SK-N-SH (cell line): ENCODE data around the gene CENPT. TPM values are rescaled to one million over a fixed set of nuclear protein-coding genes. Genes with fewer than 3 reads are reported as not detected.

Experiments used
- CTCF ChIA-PET: fragments of 300-600, 350-600 bp; formaldehyde crosslinking; extraction: SDS; loops from one replicate; lab custom pipeline; 2021; lab: Yijun Ruan, JAX
- POLR2A ChIA-PET: fragments of 350-600 bp; sonication (Branson Sonifier 250); formaldehyde crosslinking; extraction: SDS; loops from one replicate; lab custom pipeline; 2020; ENCODE audit warnings: antibody characterized with exemption, inconsistent platforms; lab: Yijun Ruan, JAX
- DNase-seq: peaks from one replicate; pipeline ENCODE4 v3.0.0; 2012
- H2AFZ ChIP-seq: fragments of 200-600 bp; sonication (generic); 2 replicates; pipeline ENCODE4 v1.8.1; 2016; ENCODE audit warnings: antibody characterized with exemption, mild to moderate bottlenecking, low read depth
- H3F3A ChIP-seq: fragments of 200-600 bp; sonication (generic); replicated peaks from 2 replicates; pipeline ENCODE3; 2016; ENCODE audit warnings: antibody characterized with exemption, mild to moderate bottlenecking; ENCODE audit not compliant: insufficient read depth
- H3K27ac ChIP-seq, 2 experiments: fragments of 200-500 bp in 1 of 2; fragments of 200-600 bp in 1 of 2; sonication (Bioruptor generic) in 1 of 2; sonication (generic), shearing (Covaris generic) in 1 of 2; 2 replicates each; pipeline versions ENCODE4 v1.5.1 to v1.6.1; 2014 to 2016; ENCODE audit warnings: low read depth in 2 of 2, inconsistent platforms in 1 of 2, low read length in 1 of 2, mild to moderate bottlenecking in 1 of 2, mixed read lengths in 1 of 2
- H3K27me3 ChIP-seq: fragments of 200-600 bp; sonication (generic), shearing (Covaris generic); 2 replicates; pipeline ENCODE4 v1.6.1; 2016; ENCODE audit warnings: mixed run types; ENCODE audit not compliant: insufficient read depth
- H3K36me3 ChIP-seq, 2 experiments: fragments of 200-500 bp in 1 of 2; fragments of 200-600 bp in 1 of 2; sonication (Bioruptor generic) in 1 of 2; sonication (generic) in 1 of 2; replicated peaks in 1 of 2; 2 replicates each; pipeline versions ENCODE3 to v1.5.1; 2014 to 2016; ENCODE audit warnings: low read length in 1 of 2, mild to moderate bottlenecking in 1 of 2; ENCODE audit not compliant: insufficient read depth in 2 of 2, control insufficient read depth in 1 of 2
- H3K4me1 ChIP-seq, 2 experiments: fragments of 200-500 bp in 1 of 2; fragments of 200-600 bp in 1 of 2; sonication (Bioruptor generic) in 1 of 2; sonication (generic), shearing (Covaris generic) in 1 of 2; 2 replicates each; pipeline versions ENCODE4 v1.5.1 to v1.6.1; 2014 to 2016; ENCODE audit warnings: low read depth in 1 of 2, low read length in 1 of 2, mixed run types in 1 of 2; ENCODE audit not compliant: insufficient read depth in 2 of 2, control insufficient read depth in 1 of 2
- H3K4me2 ChIP-seq: fragments of 200-600 bp; sonication (generic), shearing (Covaris generic); 2 replicates; pipeline ENCODE4 v1.6.1; 2017; ENCODE audit warnings: mixed run types
- H3K4me3 ChIP-seq, 2 experiments: fragments of 200-500 bp in 1 of 2; fragments of 200-600 bp in 1 of 2; sonication (Bioruptor generic) in 1 of 2; sonication (generic), shearing (Covaris generic) in 1 of 2; 2 replicates each; pipeline versions ENCODE4 v1.5.1 to v1.8.1; 2014 to 2016; ENCODE audit warnings: low read depth in 2 of 2, inconsistent platforms in 1 of 2, low read length in 1 of 2, mild to moderate bottlenecking in 1 of 2, mixed read lengths in 1 of 2, moderate library complexity in 1 of 2
- H3K79me2 ChIP-seq: fragments of 200-600 bp; sonication (generic); 2 replicates; pipeline ENCODE4 v1.8.1; 2017; ENCODE audit warnings: mild to moderate bottlenecking; ENCODE audit not compliant: insufficient read depth
- H3K9ac ChIP-seq: fragments of 200-600 bp; sonication (generic); 2 replicates; pipeline ENCODE4 v1.6.1; 2017; ENCODE audit warnings: mixed run types
- H3K9me2 ChIP-seq: fragments of 200-600 bp; sonication (generic); 2 replicates; pipeline ENCODE4 v1.6.1; 2017; ENCODE audit warnings: mixed run types
- H3K9me3 ChIP-seq: fragments of 200-600 bp; sonication (generic); 2 replicates; pipeline ENCODE4 v1.6.1; 2017; ENCODE audit warnings: mixed run types, mild to moderate bottlenecking, moderate library complexity
- H4K20me1 ChIP-seq: fragments of 200-600 bp; sonication (generic); 2 replicates; pipeline ENCODE4 v1.6.1; 2017; ENCODE audit warnings: mild to moderate bottlenecking, mixed run types; ENCODE audit not compliant: insufficient read depth
- CHD2 ChIP-seq: fragments of 150-350 bp; IDR thresholded peaks from 2 replicates; pipeline ENCODE4 v1.6.1; 2018; ENCODE audit warnings: low read length; ENCODE audit not compliant: partially characterized antibody
- ELF1 ChIP-seq: IDR thresholded peaks from 2 replicates; pipeline ENCODE4 v1.4.0; 2012
- EZH2phosphoT487 ChIP-seq: fragments of 200-600 bp; sonication (generic); IDR thresholded peaks from 2 replicates; pipeline ENCODE4 v1.6.1; 2017; ENCODE audit warnings: low read depth, mixed run types, mild to moderate bottlenecking, antibody characterized with exemption, moderate library complexity, borderline replicate concordance
- FOSL2 ChIP-seq: IDR thresholded peaks from 2 replicates; pipeline ENCODE4 v1.4.0; 2012; ENCODE audit warnings: low read depth, mild to moderate bottlenecking, moderate library complexity, borderline replicate concordance
- FOXM1 ChIP-seq: IDR thresholded peaks from 2 replicates; pipeline ENCODE4 v1.4.0; 2012; ENCODE audit warnings: low read depth, mild to moderate bottlenecking
- GABPA ChIP-seq: IDR thresholded peaks from 2 replicates; pipeline ENCODE4 v1.4.0; 2012; ENCODE audit warnings: low read depth, mild to moderate bottlenecking
- GATA2 ChIP-seq: sonication (generic); formaldehyde crosslinking; IDR thresholded peaks from 2 replicates; pipeline ENCODE4 v1.5.0; 2020; ENCODE audit warnings: mild to moderate bottlenecking, missing genetic modification reagents
- JUND ChIP-seq: IDR thresholded peaks from 2 replicates; pipeline ENCODE4 v1.4.0; 2012
- MAX ChIP-seq: IDR thresholded peaks from 2 replicates; pipeline ENCODE4 v1.4.0; 2012; ENCODE audit warnings: low read depth
- MEF2A ChIP-seq: IDR thresholded peaks from 2 replicates; pipeline ENCODE4 v1.4.0; 2012; ENCODE audit warnings: low read depth, borderline replicate concordance
- NFIC ChIP-seq: IDR thresholded peaks from 2 replicates; pipeline ENCODE4 v1.4.0; 2012; ENCODE audit warnings: borderline replicate concordance
- NRF1 ChIP-seq: IDR thresholded peaks from 2 replicates; pipeline ENCODE4 v1.6.1; 2012; ENCODE audit warnings: low read depth, mild to moderate bottlenecking, low read length
- PBX3 ChIP-seq: IDR thresholded peaks from 2 replicates; pipeline ENCODE4; 2012
- POLR2AphosphoS5 ChIP-seq: IDR thresholded peaks from 2 replicates; pipeline ENCODE4 v1.6.1; 2012; ENCODE audit warnings: low read depth, low read length
- RAD21 ChIP-seq: IDR thresholded peaks from 2 replicates; pipeline ENCODE4 v1.6.1; 2012; ENCODE audit warnings: mild to moderate bottlenecking, low read length
- RXRA ChIP-seq: IDR thresholded peaks from 2 replicates; pipeline ENCODE4 v1.4.0; 2012; ENCODE audit warnings: low read depth, mild to moderate bottlenecking, borderline replicate concordance
- SIN3A ChIP-seq: IDR thresholded peaks from 2 replicates; pipeline ENCODE4 v1.6.1; 2012; ENCODE audit warnings: low read depth, mild to moderate bottlenecking, low read length, moderate library complexity, borderline replicate concordance
- SMC3 ChIP-seq: IDR thresholded peaks from 2 replicates; pipeline ENCODE4 v1.6.1; 2012; ENCODE audit warnings: low read depth, low read length, improper control_type of control experiment
- TAF1 ChIP-seq: IDR thresholded peaks from 2 replicates; pipeline ENCODE4 v1.6.1; 2012; ENCODE audit warnings: low read depth, mild to moderate bottlenecking, low read length, moderate library complexity, borderline replicate concordance
- TEAD4 ChIP-seq: IDR thresholded peaks from 2 replicates; pipeline ENCODE4 v1.4.0; 2012; ENCODE audit warnings: mild to moderate bottlenecking, borderline replicate concordance; ENCODE audit not compliant: insufficient read depth
- USF1 ChIP-seq: IDR thresholded peaks from 2 replicates; pipeline ENCODE4 v1.4.0; 2012; ENCODE audit warnings: low read depth, borderline replicate concordance
- USF2 ChIP-seq: fragments of 150-350 bp; IDR thresholded peaks from 2 replicates; pipeline ENCODE4 v1.6.1; 2017; ENCODE audit warnings: antibody characterized with exemption, low read length, low read depth, borderline replicate concordance
- YY1 ChIP-seq: IDR thresholded peaks from 2 replicates; pipeline ENCODE4 v1.4.0; 2012; ENCODE audit warnings: low read depth, mild to moderate bottlenecking
- ZBTB33 ChIP-seq: IDR thresholded peaks from 2 replicates; pipeline ENCODE4 v1.4.0; 2012; ENCODE audit warnings: low read depth, borderline replicate concordance
- WGBS: methylation state at CpG from one replicate; pipeline ENCODE4 v1.1.6; 2017; ENCODE audit warnings: low lambda C conversion rate; 5-methylcytosine and 5-hydroxymethylcytosine counted together
- polyA plus RNA-seq, 3 experiments: library from polyadenylated mRNA; depleted of rRNA; stranded (reverse); fragments of >200 nt; gene quantifications; 2 replicates each; pipeline ENCODE4 v1.2.3, GENCODE V29; 2012

Gene CENPT
- polyA plus RNA-seq, 1 of the 3 experiments (the other 2 are of a cell fraction): 48.6 TPM

GRCh38 chr16:67872631-67873434 is 25.3 kb upstream of the CENPT start, which contains the start of gene EDC4 (continued):
- TF ChIP-seq JUND: peak; percentile 32; the same call in 1 of the 2 replicates
- TF ChIP-seq SMC3: no peak
- TF ChIP-seq ELF1: peak; percentile 73
- TF ChIP-seq NFIC: peak; percentile 33; the same call in 1 of the 2 replicates
- no peak for TF ChIP-seq USF1
- no peak for TF ChIP-seq USF2
- no peak for TF ChIP-seq GATA2 (CRISPR knock-in tag)
- peak; percentile 96 for TF ChIP-seq SIN3A
- TF ChIP-seq RXRA: no peak
- peak; percentile 67 for TF ChIP-seq PBX3
- TF ChIP-seq TAF1: peak; percentile 85
- peak; percentile 91 for TF ChIP-seq POLR2AphosphoS5
- TF ChIP-seq NRF1: no peak
- no peak for TF ChIP-seq RAD21
- TF ChIP-seq TEAD4: no peak
- no peak for TF ChIP-seq FOXM1
- TF ChIP-seq CHD2: peak; percentile 88
- peak; percentile 33; the same call in 1 of the 2 replicates for TF ChIP-seq FOSL2
- TF ChIP-seq MEF2A: no peak

- Histone ChIP-seq H3K9me2 (no peaks in the 10 kb centered on the region), H3K9ac (peak overlapping the region; percentile 95; the same call in 1 of the 2 replicates), H2AFZ (no peak overlapping the region), H3K4me3 (peak overlapping the region in 1 of 2 experiments; percentile 94; a peak in 1 of 4 replicates), H3K36me3 (peaks cover 24 to 48% of the 10 kb centered on the region in 2 experiments), H4K20me1 (peaks cover 35% of the 10 kb centered on the region), H3K4me1 (peaks cover 11 to 13% of the 10 kb centered on the region in 2 experiments; a peak in 1 of 4 replicates), H3K79me2 (peaks cover 55% of the 10 kb centered on the region), H3K27me3 (no peaks in the 10 kb centered on the region), H3K27ac (peak overlapping the region; percentile 22 to 64; a peak in 3 of 4 replicates), H3K9me3 (no peaks in the 10 kb centered on the region), H3K4me2 (peak overlapping the region; percentile 99; the same call in 1 of the 2 replicates), H3F3A (peaks cover 23% of the 10 kb centered on the region)
- DNase-seq: no peak
- POLR2A ChIA-PET: no interaction called here
- TF ChIP-seq EZH2phosphoT487 (no peak), GABPA (no peak), ELF1 (no peak), USF2 (no peak), NFIC (no peak), YY1 (no peak), ZBTB33 (no peak), TAF1 (no peak), MAX (no peak), SIN3A (no peak)
- CTCF ChIA-PET: interaction anchor here (1.3 to 2.9 kb wide), 4 partner anchors 11 to 56 kb away, joined by 3 to 14 read pairs (median 5); partner anchors contain the start of gene NUTF2
- 69% methylated on average over 2 of the region's 2 CpGs for WGBS
Observed at GRCh38 chr16:67872131-67872630, 24.7 kb upstream of the CENPT start.
